Endothelial cell of umbilical vein (primary cell): ENCODE results near the gene RIOK3.

Source experiments
- CTCF ChIP-seq, 2 donors: IDR thresholded peaks; 1 replicate in 1 of 2; 2 replicates in 1 of 2; pipeline ENCODE4 v1.5.1; 2011; ENCODE audit warnings: low read length in 2 of 2, mild to moderate bottlenecking in 2 of 2, moderate library complexity in 2 of 2, control low read depth in 1 of 2, inconsistent platforms in 1 of 2, low read depth in 1 of 2; ENCODE audit not compliant: insufficient read depth in 1 of 2; ENCODE audit errors: extremely low read depth in 1 of 2
- MYC ChIP-seq: IDR thresholded peaks from one replicate; pipeline ENCODE4 v1.6.1; 2011; ENCODE audit warnings: mild to moderate bottlenecking, low read depth, low read length
- POLR2A ChIP-seq: IDR thresholded peaks from 2 replicates; pipeline ENCODE4 v1.6.1; 2012; ENCODE audit warnings: low read depth, mild to moderate bottlenecking, control low read depth, low read length
- TF ChIP-seq, protein P1 (sequence below): IDR thresholded peaks from 2 replicates; pipeline ENCODE4 v1.6.1; 2011; ENCODE audit not compliant: insufficient read depth, insufficient read length

DNA sequence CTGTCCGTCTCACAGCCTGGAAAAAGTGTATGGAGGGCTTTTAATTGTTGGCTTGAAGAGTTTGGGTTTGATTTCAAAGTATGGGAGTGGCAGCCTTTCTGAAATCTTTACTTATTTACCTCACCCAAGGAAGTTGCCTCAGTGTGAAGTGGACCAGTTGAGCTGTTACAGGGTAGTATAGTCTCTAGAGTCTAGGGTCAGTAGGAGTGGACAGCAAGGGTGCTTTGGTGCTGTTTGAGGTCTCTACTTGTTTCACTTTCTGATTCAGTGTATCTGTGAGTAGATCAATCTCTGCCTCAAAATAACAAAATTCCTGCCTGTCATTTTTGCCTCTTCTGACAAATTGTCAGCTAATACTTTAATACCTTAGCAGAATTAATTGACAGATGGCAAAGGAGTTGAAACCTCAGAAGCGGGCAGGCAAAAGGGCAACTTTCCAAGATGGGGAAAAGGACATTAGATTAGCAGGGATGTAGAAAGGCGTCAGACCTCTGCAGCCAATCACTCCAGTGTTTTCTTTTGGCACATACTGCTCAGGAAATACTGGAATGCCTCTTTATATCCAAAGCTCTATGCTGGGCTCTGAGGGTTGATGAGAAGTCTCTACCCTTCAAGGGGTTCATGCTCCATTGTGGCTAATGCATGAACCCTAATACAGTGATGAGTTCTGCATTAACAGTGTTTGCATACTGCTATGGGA is 5.9 kb downstream of the RIOK3 start:
- TF ChIP-seq, protein P1, sequence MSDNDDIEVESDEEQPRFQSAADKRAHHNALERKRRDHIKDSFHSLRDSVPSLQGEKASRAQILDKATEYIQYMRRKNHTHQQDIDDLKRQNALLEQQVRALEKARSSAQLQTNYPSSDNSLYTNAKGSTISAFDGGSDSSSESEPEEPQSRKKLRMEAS: no peak
- TF ChIP-seq CTCF (IDR thresholded peaks at IDR 0.05; ENCODE audit: extremely low read depth in 1 of 2, insufficient read depth in 1 of 2, low read depth in 1 of 2, low read length in 2 of 2): no peak
- TF ChIP-seq POLR2A: no peak
- no peak for TF ChIP-seq MYC
